GM12878 (cell line): ENCODE measurements around the gene MRTFA.

ENCODE experiments used
- CREM ChIP-seq: IDR thresholded peaks from 2 replicates; pipeline ENCODE4 v1.6.1; 2014; ENCODE audit warnings: antibody characterized with exemption, low read depth
- CTCF ChIP-seq, 3 experiments: IDR thresholded peaks in 2 of 3; conservative IDR thresholded peaks in 1 of 3; 2 replicates each; pipeline ENCODE4 v1.5.1; 2011; ENCODE audit warnings: low read depth in 3 of 3, low read length in 3 of 3, mild to moderate bottlenecking in 3 of 3, control low read depth in 2 of 3, moderate library complexity in 2 of 3, inconsistent platforms in 1 of 3, mixed read lengths in 1 of 3; ENCODE audit not compliant: control insufficient read depth in 2 of 3, insufficient read depth in 1 of 3; ENCODE audit errors: extremely low read depth in 1 of 3
- EP300 ChIP-seq, 2 experiments: fragments of 150-350 bp in 1 of 2; IDR thresholded peaks; 2 replicates each; pipeline ENCODE4 v1.6.1; 2011 to 2012; ENCODE audit warnings: low read depth in 2 of 2, low read length in 2 of 2, borderline replicate concordance in 1 of 2, improper control_type of control experiment in 1 of 2, inconsistent platforms in 1 of 2; ENCODE audit not compliant: control insufficient read depth in 1 of 2
- HCFC1 ChIP-seq: fragments of 150-350 bp; IDR thresholded peaks from 2 replicates; pipeline ENCODE4 v1.6.1; 2014; ENCODE audit warnings: low read length
- NR2F1 ChIP-seq: fragments of 450-650 bp; conservative IDR thresholded peaks from 2 replicates; pipeline ENCODE4 v1.6.1; 2017; ENCODE audit warnings: mild to moderate bottlenecking
- POLR2A ChIP-seq: IDR thresholded peaks from 2 replicates; pipeline ENCODE4 v1.6.1; 2011; ENCODE audit warnings: low read depth, mild to moderate bottlenecking, low read length
- REST ChIP-seq: IDR thresholded peaks from 2 replicates; pipeline ENCODE4 v1.6.1; 2012; ENCODE audit warnings: mild to moderate bottlenecking, low read depth, low read length
- SIN3A ChIP-seq: IDR thresholded peaks from 2 replicates; pipeline ENCODE4 v1.6.1; 2012; ENCODE audit warnings: low read depth, low read length, improper control_type of control experiment
- YY1 ChIP-seq: IDR thresholded peaks from 2 replicates; pipeline ENCODE4 v1.6.1; 2011; ENCODE audit warnings: low read depth, mild to moderate bottlenecking, low read length

GRCh38 chr22:40671369-40671768 lies 34.9 kb upstream of the MRTFA start:
- TF ChIP-seq HCFC1: no peak
- no peak for TF ChIP-seq CTCF (IDR thresholded peaks at IDR 0.05 in 2 of 3, conservative IDR thresholded peaks at IDR 0.05 in 1 of 3; ENCODE audit: control insufficient read depth in 2 of 3, extremely low read depth in 1 of 3, insufficient read depth in 1 of 3, low read depth in 3 of 3, low read length in 3 of 3)
- no peak for TF ChIP-seq YY1
- TF ChIP-seq EP300 (IDR thresholded peaks at IDR 0.05; ENCODE audit: borderline replicate concordance in 1 of 2, control insufficient read depth in 1 of 2, low read depth in 2 of 2, low read length in 2 of 2): no peak
- no peak for TF ChIP-seq POLR2A
- TF ChIP-seq SIN3A: no peak
- TF ChIP-seq REST: no peak
- TF ChIP-seq NR2F1: no peak
- TF ChIP-seq CREM: no peak
